K562 (cell line): Measurements from ENCODE around the gene CCL11. TPM values are rescaled to one million over a fixed set of nuclear protein-coding genes. Genes with fewer than 3 reads are reported as not detected.

Experiments
- ATAC-seq: fragments of 200-7000 bp; cut with Tn5 transposase; 3 replicates; pipeline ENCODE4 v1.9.1; 2020; ENCODE audit warnings: moderate library complexity
- BruUV-seq: library from RNA; stranded (reverse); fragments of 400-500 nt; replicated peaks from 2 replicates; lab custom pipeline; 2021; lab: Mats Ljungman, UMichigan
- CTCF ChIA-PET: fragments of 300-600 bp; formaldehyde crosslinking; extraction: SDS; loops from one replicate; lab custom pipeline; 2021; ENCODE audit warnings: low intra/inter-chr PET ratio; lab: Yijun Ruan, JAX
- POLR2A ChIA-PET: fragments of 300-600, 350-650 bp; sonication (Branson Sonifier 250); formaldehyde crosslinking; extraction: SDS; loops from one replicate; lab custom pipeline; 2021; ENCODE audit warnings: antibody characterized with exemption, inconsistent platforms; lab: Yijun Ruan, JAX
- DNase-seq, 4 experiments: peaks; one replicate each; pipeline versions ENCODE4 v3.0.0 to v3.0.0-alpha.2; 2011 to 2018; ENCODE audit warnings: low spot score in 3 of 4, mixed read lengths in 3 of 4; ENCODE audit errors: extremely low read depth in 1 of 4
- FAIRE-seq: peaks from 2 replicates; lab custom pipeline; 2011; peaks lifted over from hg19 to GRCh38; lab: Jason Lieb, UNC
- H2AFZ ChIP-seq: 2 replicates; pipeline ENCODE4 v1.6.0; 2011; ENCODE audit warnings: low read depth, low read length, control low read depth, inconsistent platforms
- H3K27ac ChIP-seq: fragments of 200-600 bp; 3 replicates; pipeline ENCODE4 v1.8.0; 2011; ENCODE audit warnings: low read depth, mild to moderate bottlenecking, control low read depth, inconsistent platforms, low read length, moderate library complexity, mixed read lengths; ENCODE audit errors: extremely low read depth
- H3K27me3 ChIP-seq, 2 experiments: fragments of 300-600 bp in 1 of 2; 2 replicates in 1 of 2; 3 replicates in 1 of 2; pipeline versions ENCODE4 v1.6.0 to v1.8.0; 2011; ENCODE audit warnings: inconsistent platforms in 2 of 2, low read length in 2 of 2, mild to moderate bottlenecking in 1 of 2, mixed read lengths in 1 of 2, moderate library complexity in 1 of 2; ENCODE audit not compliant: control insufficient read depth in 2 of 2, insufficient read depth in 2 of 2
- H3K36me3 ChIP-seq: fragments of 300-600 bp; 3 replicates; pipeline ENCODE4 v1.8.0; 2011; ENCODE audit warnings: mild to moderate bottlenecking, low read length, inconsistent platforms; ENCODE audit not compliant: control insufficient read depth, insufficient read depth
- H3K4me1 ChIP-seq, 2 experiments: fragments of 200-600 bp in 1 of 2; replicated peaks in 1 of 2; 2 replicates in 1 of 2; 3 replicates in 1 of 2; pipeline versions ENCODE4 v1.5.1 to v1.8.0; 2011; ENCODE audit warnings: inconsistent platforms in 2 of 2, low read length in 2 of 2, mild to moderate bottlenecking in 1 of 2, mixed read lengths in 1 of 2, moderate library complexity in 1 of 2; ENCODE audit not compliant: control insufficient read depth in 2 of 2, insufficient read depth in 2 of 2
- H3K4me2 ChIP-seq: 2 replicates; pipeline ENCODE4 v1.6.1; 2011; ENCODE audit warnings: low read length, control low read depth, inconsistent platforms, mixed read lengths; ENCODE audit not compliant: insufficient read depth
- H3K4me3 ChIP-seq: fragments of 200-600 bp; sonication (generic), shearing (Covaris generic); 2 replicates; pipeline ENCODE4 v1.5.1; 2016; ENCODE audit warnings: control low read depth, inconsistent platforms
- H3K79me2 ChIP-seq: fragments of 200-600 bp; 3 replicates; pipeline ENCODE4 v1.8.0; 2011; ENCODE audit warnings: low read length, inconsistent platforms; ENCODE audit not compliant: control insufficient read depth, insufficient read depth
- H3K9ac ChIP-seq, 2 experiments: 2 replicates each; pipeline versions ENCODE4 v1.6.0 to v1.6.1; 2011; ENCODE audit warnings: low read depth in 2 of 2, low read length in 2 of 2, control low read depth in 1 of 2, inconsistent platforms in 1 of 2, mild to moderate bottlenecking in 1 of 2, mixed read lengths in 1 of 2; ENCODE audit not compliant: insufficient read depth in 1 of 2
- H3K9me1 ChIP-seq: one replicate; pipeline ENCODE4 v1.6.0; 2011; ENCODE audit warnings: inconsistent platforms, mild to moderate bottlenecking, low read length, moderate library complexity; ENCODE audit not compliant: control insufficient read depth, insufficient read depth
- H3K9me3 ChIP-seq: replicated peaks from 2 replicates; pipeline ENCODE4 v1.5.1; 2011; ENCODE audit warnings: low read depth, low read length, inconsistent platforms; ENCODE audit not compliant: control insufficient read depth, insufficient read depth
- H4K20me1 ChIP-seq: replicated peaks from 2 replicates; pipeline ENCODE4 v1.6.1; 2011; ENCODE audit warnings: low read length, inconsistent platforms, mixed read lengths; ENCODE audit not compliant: control insufficient read depth, insufficient read depth
- BCOR ChIP-seq: fragments of 450-650 bp; IDR thresholded peaks from 2 replicates; pipeline ENCODE4 v1.6.1; 2016
- CHD1 ChIP-seq: fragments of 200-600 bp; sonication (generic); IDR thresholded peaks from one replicate; pipeline ENCODE4 v1.6.1; 2012; ENCODE audit warnings: mild to moderate bottlenecking, moderate library complexity, low read length, inconsistent platforms
- FOXA3 ChIP-seq, 2 experiments: fragments of 450-650 bp in 1 of 2; sonication (generic) in 1 of 2; formaldehyde crosslinking; IDR thresholded peaks in 1 of 2; conservative IDR thresholded peaks in 1 of 2; 2 replicates each; pipeline versions ENCODE4 v1.4.0 to v1.8.0; 2020 to 2022; ENCODE audit warnings: mild to moderate bottlenecking in 2 of 2, missing genetic modification reagents in 1 of 2
- KAT8 ChIP-seq: fragments of 450-650 bp; IDR thresholded peaks from 2 replicates; pipeline ENCODE4 v1.6.1; 2016; ENCODE audit warnings: low read depth, mild to moderate bottlenecking
- RBBP5 ChIP-seq: fragments of 200-600 bp; sonication (generic); IDR thresholded peaks from 2 replicates; pipeline ENCODE4 v1.6.1; 2012; ENCODE audit warnings: borderline replicate concordance, mild to moderate bottlenecking, low read length, control low read depth, inconsistent platforms; ENCODE audit not compliant: insufficient read depth, poor library complexity, severe bottlenecking
- ZNF445 ChIP-seq: fragments of 250-450 bp; sonication (Bioruptor Pico); IDR thresholded peaks from 2 replicates; pipeline ENCODE4 v1.4.0; 2020; ENCODE audit warnings: low read depth, mild to moderate bottlenecking, moderate library complexity
- ZNF77 ChIP-seq: fragments of 250-450 bp; sonication (Bioruptor Pico); IDR thresholded peaks from 2 replicates; pipeline ENCODE4 v1.5.0; 2020
- ZNF785 ChIP-seq: fragments of 250-450 bp; sonication (Bioruptor Pico); IDR thresholded peaks from 2 replicates; pipeline ENCODE4 v1.4.0; 2020; ENCODE audit warnings: mild to moderate bottlenecking
- ZSCAN29 ChIP-seq: fragments of 450-650 bp; IDR thresholded peaks from 2 replicates; pipeline ENCODE4 v1.6.1; 2017
- WGBS: fragments of 100-300 bp; shearing (Covaris generic); methylation state at CpG from one replicate; pipeline ENCODE4 v1.1.6; 2016; ENCODE audit warnings: low coverage, mixed read lengths; ENCODE audit not compliant: insufficient coverage; ENCODE audit errors: missing lambda C conversion rate; 5-methylcytosine and 5-hydroxymethylcytosine counted together
- in situ Hi-C: fragments of 300-500 bp; cut with MboI; formaldehyde crosslinking; loops from 4 replicates; pipeline ENCODE4 v1.15.0; 2018; ENCODE audit warnings: inconsistent platforms, mixed read lengths
- intact Hi-C: fragments of 100-400 bp; cut with micrococcal nuclease; formaldehyde crosslinking; loops from 2 replicates; pipeline ENCODE4 v1.14.2; 2022
- polyA plus RNA-seq, 8 experiments: library from polyadenylated mRNA; depleted of rRNA in 4 of 8; stranded (reverse) in 5 of 8; unstranded in 3 of 8; fragments of >200 nt; fragmentation: Nextera tagmentation in 2 of 8; fragmentation: Illumina TruSeq in 1 of 8; extraction: Ambion mirVana in 2 of 8; extraction: Trizol in 1 of 8; gene quantifications; 2 replicates each; pipeline versions ENCODE4 v1.2.1 to v1.2.3, GENCODE V29; 2011 to 2014; ENCODE audit warnings: inconsistent platforms in 1 of 8, missing spikeins in 1 of 8
- total RNA-seq, 7 experiments: library from RNA; depleted of rRNA in 6 of 7; stranded (reverse); fragments of >200 nt in 6 of 7; fragmentation: Illumina TruSeq in 2 of 7; extraction: Trizol in 2 of 7; gene quantifications; 2 replicates each; pipeline versions ENCODE4 v1.2.1 to v1.2.3, GENCODE V29; 2011 to 2021; ENCODE audit warnings: low replicate concordance in 1 of 7
- TF ChIP-seq, protein P1 (sequence below), 3 experiments: fragments of 200-800 bp in 1 of 3; fragments of 250-450 bp in 1 of 3; fragments of 450-650 bp in 1 of 3; sonication (Bioruptor Pico) in 1 of 3; sonication (Bioruptor generic) in 1 of 3; formaldehyde crosslinking in 1 of 3; IDR thresholded peaks; 2 replicates each; pipeline versions ENCODE4 v1.6.1 to v1.8.0; 2016 to 2022; ENCODE audit warnings: mild to moderate bottlenecking in 2 of 3, missing genetic modification characterization in 2 of 3, missing compliant biosample characterization in 1 of 3, moderate library complexity in 1 of 3
- TF ChIP-seq, protein P2 (sequence below): sonication (generic); formaldehyde crosslinking; IDR thresholded peaks from 2 replicates; pipeline ENCODE4 v1.8.1; 2022; ENCODE audit warnings: missing genetic modification reagents

The CCL11 gene
- total and polyA plus RNA-seq, 9 of the 15 experiments (the other 6 are each of a cell fraction or from before 2014, with no cell fraction given), result not detected

DNA sequence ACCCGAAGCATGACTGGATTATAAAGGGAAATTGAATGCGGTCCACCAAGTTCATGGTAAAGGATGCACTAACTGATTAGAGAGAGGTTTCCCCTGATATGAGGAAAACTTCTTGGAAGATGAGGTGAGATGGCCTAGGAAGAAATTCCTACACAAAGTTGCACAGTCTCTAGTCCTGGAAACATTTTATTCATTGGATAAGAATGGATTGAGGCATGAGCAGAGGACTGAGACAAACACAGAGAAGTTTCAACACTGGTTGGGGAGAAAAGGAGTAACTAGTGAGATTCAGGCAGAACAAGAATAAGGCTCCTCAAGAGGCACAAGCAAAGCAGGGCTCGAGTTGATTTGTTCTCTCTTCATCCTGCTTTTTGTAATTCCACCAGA lies 32.4 kb upstream of the CCL11 start:
- H3K9me3 ChIP-seq, result no peaks in the 10 kb centered on the region
- no peak overlapping the region for H3K4me3 ChIP-seq
- no peaks in the 10 kb centered on the region for H3K79me2 ChIP-seq
- intact Hi-C loops, result no loop called here
- no peak overlapping the region for H3K9ac ChIP-seq
- no peak for DNase-seq
- no peak for TF ChIP-seq FOXA3 (CRISPR knock-in tag; conservative IDR thresholded peaks at IDR 0.05 in 1 of 2, IDR thresholded peaks at IDR 0.05 in 1 of 2)
- TF ChIP-seq, all 486 proteins: peak for 0
- Histone ChIP-seq H3K4me2 (no peak overlapping the region), H3K27ac (no peak overlapping the region), H3K9me1 (no peaks in the 10 kb centered on the region), H2AFZ (no peak overlapping the region), H4K20me1 (peaks cover 2% of the 10 kb centered on the region; the same call in 1 of the 2 replicates), H3K36me3 (no peaks in the 10 kb centered on the region), H3K27me3 (peaks cover 0 to 3% of the 10 kb centered on the region in 2 experiments; a peak in 3 of 5 replicates), H3K4me1 (peaks cover 7 to 16% of the 10 kb centered on the region in 2 experiments; a peak in 4 of 5 replicates)
- BruUV-seq, result no TSS peak
- in situ Hi-C loops, result no loop called here
- ATAC-seq (no peak), FAIRE-seq (no peak)
- WGBS, result 3% methylated on average over 3 of the region's 3 CpGs
- ChIA-PET CTCF (no interaction called here), POLR2A (interaction anchor here (1.2 kb wide), 1 partner anchor 38 kb away, joined by 3 read pairs; no protein-coding TSS in a partner anchor)

DNA sequence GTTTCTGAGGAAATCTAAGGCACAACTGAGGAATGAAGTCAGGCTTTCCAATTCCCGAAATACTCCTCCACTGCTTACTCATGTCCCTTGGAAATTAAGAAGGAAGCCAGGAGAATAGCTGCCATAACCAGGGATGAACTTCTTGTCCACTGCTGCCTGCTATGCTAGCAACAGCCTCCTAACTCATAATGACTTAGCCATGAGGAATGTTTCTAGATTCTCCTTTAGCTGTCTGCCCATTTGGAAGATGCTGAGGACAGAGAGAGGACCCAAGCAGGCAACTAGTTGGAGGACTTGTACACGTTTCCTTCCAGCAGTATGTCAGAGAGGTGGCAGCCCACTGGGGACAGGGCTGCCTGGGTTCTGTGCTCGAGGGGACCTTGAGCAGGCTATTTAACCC lies 31.4 kb upstream of the CCL11 start:
- BruUV-seq, result no TSS peak
- in situ Hi-C loops (no loop called here), intact Hi-C loops (no loop called here)
- Histone ChIP-seq H3K79me2 (no peaks in the 10 kb centered on the region), H3K4me3 (no peak overlapping the region), H3K27ac (no peak overlapping the region), H3K4me2 (no peak overlapping the region), H3K9me3 (no peaks in the 10 kb centered on the region), H3K9me1 (no peaks in the 10 kb centered on the region), H3K9ac (no peak overlapping the region), H3K4me1 (peaks cover 7 to 16% of the 10 kb centered on the region in 2 experiments; a peak in 4 of 5 replicates), H4K20me1 (peaks cover 2% of the 10 kb centered on the region; the same call in 1 of the 2 replicates), H2AFZ (no peak overlapping the region), H3K36me3 (no peaks in the 10 kb centered on the region), H3K27me3 (peaks cover 0 to 3% of the 10 kb centered on the region in 2 experiments; a peak in 3 of 5 replicates)
- ChIA-PET CTCF (no interaction called here), POLR2A (no interaction called here)
- no peak for FAIRE-seq
- ATAC-seq, result no peak
- WGBS, result 8% methylated on average over 3 of the region's 3 CpGs
- DNase-seq, result no peak
- TF ChIP-seq KAT8 (no peak), ZSCAN29 (no peak), RBBP5 (no peak), ZNF77 (CRISPR knock-in tag) (no peak), ZNF785 (no peak), BCOR (no peak), CHD1 (no peak), ZNF445 (CRISPR knock-in tag) (no peak)
- TF ChIP-seq, protein P1, sequence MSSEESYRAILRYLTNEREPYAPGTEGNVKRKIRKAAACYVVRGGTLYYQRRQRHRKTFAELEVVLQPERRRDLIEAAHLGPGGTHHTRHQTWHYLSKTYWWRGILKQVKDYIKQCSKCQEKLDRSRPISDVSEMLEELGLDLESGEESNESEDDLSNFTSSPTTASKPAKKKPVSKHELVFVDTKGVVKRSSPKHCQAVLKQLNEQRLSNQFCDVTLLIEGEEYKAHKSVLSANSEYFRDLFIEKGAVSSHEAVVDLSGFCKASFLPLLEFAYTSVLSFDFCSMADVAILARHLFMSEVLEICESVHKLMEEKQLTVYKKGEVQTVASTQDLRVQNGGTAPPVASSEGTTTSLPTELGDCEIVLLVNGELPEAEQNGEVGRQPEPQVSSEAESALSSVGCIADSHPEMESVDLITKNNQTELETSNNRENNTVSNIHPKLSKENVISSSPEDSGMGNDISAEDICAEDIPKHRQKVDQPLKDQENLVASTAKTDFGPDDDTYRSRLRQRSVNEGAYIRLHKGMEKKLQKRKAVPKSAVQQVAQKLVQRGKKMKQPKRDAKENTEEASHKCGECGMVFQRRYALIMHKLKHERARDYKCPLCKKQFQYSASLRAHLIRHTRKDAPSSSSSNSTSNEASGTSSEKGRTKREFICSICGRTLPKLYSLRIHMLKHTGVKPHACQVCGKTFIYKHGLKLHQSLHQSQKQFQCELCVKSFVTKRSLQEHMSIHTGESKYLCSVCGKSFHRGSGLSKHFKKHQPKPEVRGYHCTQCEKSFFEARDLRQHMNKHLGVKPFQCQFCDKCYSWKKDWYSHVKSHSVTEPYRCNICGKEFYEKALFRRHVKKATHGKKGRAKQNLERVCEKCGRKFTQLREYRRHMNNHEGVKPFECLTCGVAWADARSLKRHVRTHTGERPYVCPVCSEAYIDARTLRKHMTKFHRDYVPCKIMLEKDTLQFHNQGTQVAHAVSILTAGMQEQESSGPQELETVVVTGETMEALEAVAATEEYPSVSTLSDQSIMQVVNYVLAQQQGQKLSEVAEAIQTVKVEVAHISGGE (CRISPR knock-in tag; IDR thresholded peaks at IDR 0.05), result no peak
- TF ChIP-seq, protein P2, sequence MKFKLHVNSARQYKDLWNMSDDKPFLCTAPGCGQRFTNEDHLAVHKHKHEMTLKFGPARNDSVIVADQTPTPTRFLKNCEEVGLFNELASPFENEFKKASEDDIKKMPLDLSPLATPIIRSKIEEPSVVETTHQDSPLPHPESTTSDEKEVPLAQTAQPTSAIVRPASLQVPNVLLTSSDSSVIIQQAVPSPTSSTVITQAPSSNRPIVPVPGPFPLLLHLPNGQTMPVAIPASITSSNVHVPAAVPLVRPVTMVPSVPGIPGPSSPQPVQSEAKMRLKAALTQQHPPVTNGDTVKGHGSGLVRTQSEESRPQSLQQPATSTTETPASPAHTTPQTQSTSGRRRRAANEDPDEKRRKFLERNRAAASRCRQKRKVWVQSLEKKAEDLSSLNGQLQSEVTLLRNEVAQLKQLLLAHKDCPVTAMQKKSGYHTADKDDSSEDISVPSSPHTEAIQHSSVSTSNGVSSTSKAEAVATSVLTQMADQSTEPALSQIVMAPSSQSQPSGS (CRISPR knock-in tag), result no peak
